Activated CD4-positive, alpha-beta T cell treated with anti-CD3 and anti-CD28 coated beads, Interleukin-10, Interleukin-2, amounts not matched to agents 100 ng/mL and 50 ng/mL, durations not matched to agents 16 hours and 8 hours (primary cell): Measurements from ENCODE around the gene C2orf92.

Experiments used
- DNase-seq: peaks from one replicate; pipeline ENCODE4 v3.0.0-alpha.2; 2020

Gene C2orf92

GRCh38 chr2:97732436-97733340 is 63.2 kb downstream of the C2orf92 start:
- no peak for DNase-seq

- no peak for DNase-seq
Observed at GRCh38 chr2:97733341-97734035, 64.0 kb downstream of the C2orf92 start.

DNA sequence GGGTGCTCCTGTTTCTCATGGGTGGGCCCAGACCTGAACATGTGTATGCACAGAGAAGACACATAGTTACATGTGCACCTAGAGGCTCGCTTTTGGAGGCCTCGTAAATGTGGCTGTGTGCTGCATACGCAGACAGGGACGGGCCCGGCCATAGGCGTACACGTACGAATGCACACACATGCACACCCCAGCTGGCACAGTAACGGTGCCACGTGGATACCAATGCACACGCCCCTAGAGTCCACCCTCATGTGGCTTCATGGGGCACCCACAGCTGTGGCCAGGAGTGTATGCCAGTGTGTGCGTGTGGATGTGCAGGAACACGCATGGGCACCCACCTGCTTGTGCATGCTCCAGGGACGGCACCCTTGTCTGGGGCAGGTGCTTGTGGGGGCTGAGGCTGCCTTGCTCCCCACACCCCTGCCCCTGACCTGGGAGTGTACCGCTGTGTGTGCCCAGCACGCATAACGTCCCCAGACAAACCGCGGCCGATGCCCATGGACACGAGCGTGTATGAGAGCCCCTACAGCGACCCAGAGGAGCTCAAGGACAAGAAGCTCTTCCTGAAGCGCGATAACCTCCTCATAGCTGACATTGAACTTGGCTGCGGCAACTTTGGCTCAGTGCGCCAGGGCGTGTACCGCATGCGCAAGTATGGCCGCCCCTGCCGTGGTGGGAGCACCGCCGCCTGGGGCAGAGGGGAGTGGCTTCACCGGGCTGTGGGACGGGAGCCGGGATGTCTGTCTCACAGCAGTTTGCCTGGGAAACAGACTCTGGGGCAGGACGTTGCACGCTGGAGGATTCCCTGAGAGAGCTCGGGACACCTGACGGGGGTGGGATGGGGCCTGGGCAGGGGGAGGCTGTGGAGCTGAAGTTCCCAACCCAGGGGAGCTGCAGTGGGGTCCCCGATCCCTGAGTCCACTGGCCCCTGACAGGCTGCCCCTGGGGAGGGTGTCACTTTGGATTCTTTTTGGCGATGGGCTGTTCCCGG is 64.8 kb downstream of the C2orf92 start:
- no peak for DNase-seq

DNA sequence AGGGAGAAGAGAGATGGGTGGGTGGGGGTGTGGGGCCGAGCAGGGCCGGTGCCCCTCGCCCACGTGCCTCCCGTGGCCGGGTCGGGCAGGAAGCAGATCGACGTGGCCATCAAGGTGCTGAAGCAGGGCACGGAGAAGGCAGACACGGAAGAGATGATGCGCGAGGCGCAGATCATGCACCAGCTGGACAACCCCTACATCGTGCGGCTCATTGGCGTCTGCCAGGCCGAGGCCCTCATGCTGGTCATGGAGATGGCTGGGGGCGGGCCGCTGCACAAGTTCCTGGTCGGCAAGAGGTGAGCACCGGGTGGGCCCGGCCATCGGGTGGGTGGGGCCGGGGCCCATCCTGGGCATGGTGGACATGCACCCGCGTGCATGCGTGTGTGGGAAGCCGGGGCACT is 65.6 kb downstream of the C2orf92 start:
- DNase-seq: no peak

GRCh38 chr2:97736185-97736584 is 66.7 kb downstream of the C2orf92 start:
- no peak for DNase-seq

DNA sequence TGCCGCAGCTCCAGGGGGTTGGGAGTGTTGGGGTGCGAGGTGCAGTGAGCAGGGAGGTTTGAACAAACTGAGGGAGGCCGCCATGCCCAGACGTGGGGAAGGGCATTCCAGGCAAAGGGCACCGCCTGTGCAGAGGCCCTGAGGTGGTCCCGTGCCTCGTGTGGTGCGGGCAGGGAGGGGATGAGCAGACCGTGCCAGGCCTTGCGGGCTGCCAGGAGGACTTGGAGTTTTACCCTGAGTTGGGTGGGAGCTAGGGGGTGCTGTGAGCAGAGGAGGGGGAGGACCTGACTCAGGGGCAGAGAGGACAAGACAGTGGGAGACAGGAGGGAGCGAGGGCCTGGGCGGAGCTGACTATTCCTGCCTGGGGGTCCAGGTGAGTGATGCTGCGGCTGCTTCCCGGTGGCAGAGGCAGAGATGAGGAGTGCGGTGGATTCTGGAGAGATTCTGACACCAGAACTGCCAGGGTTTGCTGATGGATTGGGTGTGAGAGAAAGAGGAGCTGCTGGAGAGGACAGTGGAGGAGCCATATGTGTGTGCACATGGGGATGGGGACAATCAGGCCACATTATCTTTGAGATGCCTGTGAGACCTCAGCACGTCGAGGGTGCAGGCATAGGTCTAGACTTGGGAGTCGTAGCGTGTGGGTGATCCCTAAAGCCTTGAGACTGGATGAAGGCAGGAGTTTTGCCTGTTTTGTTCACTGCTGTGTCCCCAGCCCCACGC is 67.3 kb downstream of the C2orf92 start:
- DNase-seq: no peak

DNA sequence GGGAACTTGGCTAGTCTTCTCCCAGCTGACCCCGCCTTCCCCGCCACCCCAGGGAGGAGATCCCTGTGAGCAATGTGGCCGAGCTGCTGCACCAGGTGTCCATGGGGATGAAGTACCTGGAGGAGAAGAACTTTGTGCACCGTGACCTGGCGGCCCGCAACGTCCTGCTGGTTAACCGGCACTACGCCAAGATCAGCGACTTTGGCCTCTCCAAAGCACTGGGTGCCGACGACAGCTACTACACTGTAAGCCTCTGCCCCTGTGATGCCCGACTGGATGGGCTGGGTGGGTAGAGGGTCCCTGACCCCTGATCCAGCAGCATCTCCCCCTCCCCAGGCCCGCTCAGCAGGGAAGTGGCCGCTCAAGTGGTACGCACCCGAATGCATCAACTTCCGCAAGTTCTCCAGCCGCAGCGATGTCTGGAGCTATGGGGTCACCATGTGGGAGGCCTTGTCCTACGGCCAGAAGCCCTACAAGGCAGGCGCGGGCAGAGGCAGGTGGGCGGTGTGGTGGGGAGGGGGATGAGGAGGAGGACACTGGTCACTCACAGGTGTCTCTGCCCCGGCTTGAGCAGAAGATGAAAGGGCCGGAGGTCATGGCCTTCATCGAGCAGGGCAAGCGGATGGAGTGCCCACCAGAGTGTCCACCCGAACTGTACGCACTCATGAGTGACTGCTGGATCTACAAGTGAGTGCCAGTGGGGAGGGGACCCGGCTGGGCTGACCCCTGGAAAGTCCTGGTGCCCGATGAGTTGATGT is 68.1 kb downstream of the C2orf92 start:
- no peak for DNase-seq

GRCh38 chr2:97738179-97739019 is 68.9 kb downstream of the C2orf92 start:
- DNase-seq: no peak

DNA sequence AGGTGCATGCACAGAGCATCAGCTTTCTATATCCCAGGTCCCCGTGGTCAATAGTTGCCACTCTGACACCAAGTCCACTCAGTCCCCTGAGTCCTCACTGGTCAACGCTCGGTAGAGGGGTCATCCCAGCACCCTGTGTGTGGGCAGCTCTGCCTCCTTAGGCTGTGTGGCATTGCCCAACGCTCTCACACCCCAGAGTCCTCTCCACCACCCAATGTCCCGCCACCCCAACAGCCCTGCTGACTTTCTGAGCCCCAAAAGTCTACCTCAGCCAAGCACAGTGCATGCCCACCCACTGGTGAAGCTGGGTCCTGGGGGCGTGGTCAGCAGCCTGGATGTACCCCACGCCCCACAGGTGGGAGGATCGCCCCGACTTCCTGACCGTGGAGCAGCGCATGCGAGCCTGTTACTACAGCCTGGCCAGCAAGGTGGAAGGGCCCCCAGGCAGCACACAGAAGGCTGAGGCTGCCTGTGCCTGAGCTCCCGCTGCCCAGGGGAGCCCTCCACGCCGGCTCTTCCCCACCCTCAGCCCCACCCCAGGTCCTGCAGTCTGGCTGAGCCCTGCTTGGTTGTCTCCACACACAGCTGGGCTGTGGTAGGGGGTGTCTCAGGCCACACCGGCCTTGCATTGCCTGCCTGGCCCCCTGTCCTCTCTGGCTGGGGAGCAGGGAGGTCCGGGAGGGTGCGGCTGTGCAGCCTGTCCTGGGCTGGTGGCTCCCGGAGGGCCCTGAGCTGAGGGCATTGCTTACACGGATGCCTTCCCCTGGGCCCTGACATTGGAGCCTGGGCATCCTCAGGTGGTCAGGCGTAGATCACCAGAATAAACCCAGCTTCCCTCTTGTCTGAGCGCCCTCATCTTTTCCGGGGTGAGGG is 69.7 kb downstream of the C2orf92 start:
- no peak for DNase-seq

- DNase-seq: no peak
Observed at GRCh38 chr2:97739893-97740245, 70.4 kb downstream of the C2orf92 start.

- DNase-seq: peak; percentile 50
Observed at GRCh38 chr2:97740590-97741182, 71.2 kb downstream of the C2orf92 start.

- DNase-seq: no peak
Observed at GRCh38 chr2:97741251-97741650, 71.7 kb downstream of the C2orf92 start.

- DNase-seq: no peak
Observed at GRCh38 chr2:97741686-97742085, 72.2 kb downstream of the C2orf92 start.

- DNase-seq: peak; percentile 54
Observed at GRCh38 chr2:97742381-97742847, 72.9 kb downstream of the C2orf92 start.

DNA sequence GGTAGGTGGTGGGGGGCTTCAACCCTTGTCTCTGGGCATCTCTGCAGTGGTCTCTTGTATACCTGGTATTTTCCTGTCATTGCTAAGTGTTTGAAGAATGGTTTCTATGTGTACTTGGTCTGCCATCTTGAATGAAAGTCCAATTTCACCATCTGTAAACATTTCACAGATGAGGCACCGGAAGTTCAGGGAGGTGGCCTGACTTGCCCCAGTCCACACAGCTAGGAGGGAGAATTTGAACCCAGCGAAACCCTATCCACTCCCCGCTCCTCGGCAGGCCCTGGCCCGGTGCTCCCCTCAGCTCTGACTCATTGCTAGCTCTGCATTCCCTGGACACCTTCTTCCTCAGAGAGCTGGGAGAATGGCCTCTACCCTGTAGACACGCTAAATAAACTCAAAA is 74.4 kb downstream of the C2orf92 start:
- DNase-seq: no peak

DNA sequence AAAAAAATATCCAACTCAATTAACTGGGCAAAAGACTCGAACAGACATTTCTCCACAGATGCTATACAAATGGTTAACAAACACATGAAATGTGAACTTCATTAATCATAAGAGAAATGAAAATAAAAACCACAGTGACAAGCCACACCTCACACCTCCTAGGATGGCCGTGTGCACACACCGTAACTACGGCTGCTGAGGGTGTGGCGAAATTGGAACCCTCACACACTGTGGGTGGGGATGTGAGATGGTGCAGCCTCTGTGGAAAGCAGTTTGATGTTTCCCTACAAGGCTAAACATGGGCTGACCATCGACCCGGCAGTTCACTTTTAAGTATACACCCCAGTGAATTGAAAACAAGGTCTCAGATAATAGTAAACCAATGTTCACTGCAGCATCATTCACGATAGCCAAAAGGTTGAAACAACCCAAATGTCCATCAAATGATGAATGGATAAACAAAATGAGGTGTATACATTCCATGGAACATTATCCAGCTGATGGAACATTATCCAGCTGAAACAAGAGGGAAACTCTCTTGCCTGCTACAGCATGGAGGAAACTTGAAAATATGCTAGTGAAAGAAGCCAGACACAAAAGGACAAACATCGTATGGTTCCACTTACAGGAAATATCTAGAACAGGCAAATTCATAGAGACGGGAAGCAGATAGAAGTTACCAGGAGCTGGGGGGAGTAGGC is 76.1 kb downstream of the C2orf92 start:
- peak; percentile 82 for DNase-seq

DNA sequence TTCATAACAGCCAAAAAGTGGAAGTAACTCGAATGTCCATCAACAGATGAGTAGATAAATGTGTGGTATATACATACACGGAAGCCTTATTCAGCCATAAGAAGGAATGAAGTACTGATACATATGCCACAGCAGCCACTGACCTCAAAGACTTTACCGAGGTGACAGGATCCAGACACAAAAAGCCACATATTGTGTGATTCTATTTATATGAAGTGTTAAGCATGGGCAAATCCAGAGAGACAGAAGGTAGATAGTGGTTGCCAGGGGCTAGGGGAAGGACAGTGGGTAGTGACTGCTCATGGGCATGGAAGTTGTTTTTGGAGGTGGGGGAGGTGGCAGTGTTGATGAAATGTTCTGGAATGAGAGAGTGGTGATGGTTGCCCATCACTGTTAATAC is 77.8 kb downstream of the C2orf92 start:
- peak; percentile 34 for DNase-seq

- DNase-seq: no peak
Observed at GRCh38 chr2:97747716-97748115, 78.2 kb downstream of the C2orf92 start.
